ENCODE data around the gene MCHR1.

- TF ChIP-seq CTCF (IDR thresholded peaks at IDR 0.05): no peak
- no peak for TF ChIP-seq POLR2A (IDR thresholded peaks at IDR 0.05)
Observed at GRCh38 chr22:40726514-40726913, 47.2 kb downstream of the MCHR1 start.
